ENCODE measurements around the gene MVB12B.
A peak's percentile ranks its signal among the peaks of the same experiment; 100 is the strongest.

MVB12B gene

DNA sequence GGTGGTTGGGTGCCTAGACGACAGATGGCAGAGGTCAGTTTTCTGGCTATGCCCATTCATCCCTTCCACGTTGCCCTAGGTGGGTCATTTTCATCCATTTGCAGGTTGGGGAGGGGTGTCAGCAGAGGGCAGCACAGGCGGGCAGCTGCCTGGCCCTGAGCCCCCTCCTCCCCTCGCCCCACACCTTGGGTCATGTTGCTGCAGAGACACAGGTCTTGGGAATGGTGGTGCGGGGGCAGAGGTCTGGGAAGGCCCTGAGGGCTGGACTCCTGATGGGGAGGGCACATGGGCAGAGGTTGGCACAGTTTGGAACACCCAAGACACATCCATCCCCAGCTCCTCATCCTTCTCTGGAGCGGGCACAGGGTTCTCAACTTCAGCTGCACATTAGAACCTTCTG lies 183.9 kb downstream of the MVB12B start:
- DNase-seq = no peak
- no peaks in the 10 kb centered on the region for H3K9me3 ChIP-seq (ENCODE audit: insufficient read depth, low read depth, low read length)
- H3K18ac ChIP-seq (ENCODE audit: low read length) = no peak overlapping the region
- H2AK5ac ChIP-seq (ENCODE audit: low read length) = no peak overlapping the region
- H3K79me1 ChIP-seq (ENCODE audit: low read length) = peaks cover 24% of the 10 kb centered on the region
- WGBS (ENCODE audit: extremely low coverage, insufficient coverage, insufficient read length) = no CpG with 5 or more reads among the region's 6 CpGs
- no peak overlapping the region for H2AFZ ChIP-seq (ENCODE audit: insufficient read depth, low read length, poor library complexity)
- no peak overlapping the region for H2BK12ac ChIP-seq (ENCODE audit: low read length)
- H4K91ac ChIP-seq (ENCODE audit: low read depth, low read length) = no peak overlapping the region
- H4K12ac ChIP-seq (ENCODE audit: low read depth, low read length) = no peak overlapping the region
- H3K23ac ChIP-seq (ENCODE audit: low read length) = no peak overlapping the region
- H3K4me3 ChIP-seq (ENCODE audit: low read depth, low read length) = no peak overlapping the region
- H3K14ac ChIP-seq (ENCODE audit: low read length) = no peak overlapping the region
- H4K8ac ChIP-seq (ENCODE audit: low read depth, low read length) = no peak overlapping the region
- no peak overlapping the region for H3K4me2 ChIP-seq (ENCODE audit: low read length)
- H3K9ac ChIP-seq (ENCODE audit: low read length) = no peak overlapping the region
- peaks cover 3% of the 10 kb centered on the region for H3K79me2 ChIP-seq (ENCODE audit: control insufficient read depth, insufficient read depth, low read length, poor library complexity)
- no peaks in the 10 kb centered on the region for H3K27me3 ChIP-seq (ENCODE audit: insufficient read depth, low read length)
- no peak overlapping the region for H3K27ac ChIP-seq (ENCODE audit: low read depth, low read length)
- no peak overlapping the region for H3K4ac ChIP-seq (ENCODE audit: low read depth, low read length)
- no peak overlapping the region for H2BK5ac ChIP-seq (ENCODE audit: low read depth, low read length, poor library complexity)
- H3K36me3 ChIP-seq (ENCODE audit: control insufficient read depth in 1 of 2, insufficient read depth in 2 of 2, low read length in 2 of 2) = no peaks in the 10 kb centered on the region
- H3K4me1 ChIP-seq (ENCODE audit: control insufficient read depth in 1 of 2, insufficient read depth in 2 of 2, low read length in 2 of 2) = peaks cover 29 to 41% of the 10 kb centered on the region in 2 experiments
- H2BK120ac ChIP-seq (ENCODE audit: insufficient read depth, low read length, poor library complexity) = no peak overlapping the region

DNA sequence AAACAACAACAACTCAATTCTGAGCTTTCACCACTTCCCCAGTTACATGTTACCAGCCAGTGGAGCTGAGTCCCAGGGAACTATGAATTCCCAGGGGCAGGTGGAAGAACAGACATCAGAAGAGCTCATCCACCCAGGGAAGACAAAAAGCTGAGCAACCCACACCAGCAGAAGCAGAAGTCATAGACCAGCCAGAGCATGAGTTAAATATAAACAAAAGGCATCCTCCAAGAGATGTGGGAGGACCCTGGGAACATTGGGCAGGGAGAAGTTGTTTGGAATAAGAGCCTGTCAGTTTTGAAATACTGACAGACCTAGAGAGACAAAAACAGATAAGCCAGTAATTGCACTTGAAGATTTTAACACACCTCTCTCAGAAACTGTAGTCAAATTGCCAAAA lies 184.8 kb downstream of the MVB12B start:
- Histone ChIP-seq H3K79me2 (ENCODE audit: control insufficient read depth, insufficient read depth, low read length, poor library complexity) (peaks cover 3% of the 10 kb centered on the region), H2AFZ (ENCODE audit: insufficient read depth, low read length, poor library complexity) (no peak overlapping the region), H3K4me1 (ENCODE audit: control insufficient read depth in 1 of 2, insufficient read depth in 2 of 2, low read length in 2 of 2) (peaks cover 34 to 45% of the 10 kb centered on the region in 2 experiments), H3K23ac (ENCODE audit: low read length) (no peak overlapping the region), H4K12ac (ENCODE audit: low read depth, low read length) (no peak overlapping the region), H3K79me1 (ENCODE audit: low read length) (peaks cover 30% of the 10 kb centered on the region), H3K9me3 (ENCODE audit: insufficient read depth, low read depth, low read length) (no peaks in the 10 kb centered on the region), H3K9ac (ENCODE audit: low read length) (no peak overlapping the region), H2BK5ac (ENCODE audit: low read depth, low read length, poor library complexity) (no peak overlapping the region), H3K27me3 (ENCODE audit: insufficient read depth, low read length) (no peaks in the 10 kb centered on the region), H4K8ac (ENCODE audit: low read depth, low read length) (no peak overlapping the region), H2BK120ac (ENCODE audit: insufficient read depth, low read length, poor library complexity) (no peak overlapping the region), H3K4me2 (ENCODE audit: low read length) (no peak overlapping the region), H2AK5ac (ENCODE audit: low read length) (no peak overlapping the region), H3K27ac (ENCODE audit: low read depth, low read length) (no peak overlapping the region), H3K18ac (ENCODE audit: low read length) (no peak overlapping the region), H2BK12ac (ENCODE audit: low read length) (no peak overlapping the region), H3K4me3 (ENCODE audit: low read depth, low read length) (no peak overlapping the region), H4K91ac (ENCODE audit: low read depth, low read length) (no peak overlapping the region), H3K14ac (ENCODE audit: low read length) (no peak overlapping the region), H3K36me3 (ENCODE audit: control insufficient read depth in 1 of 2, insufficient read depth in 2 of 2, low read length in 2 of 2) (no peaks in the 10 kb centered on the region), H3K4ac (ENCODE audit: low read depth, low read length) (no peak overlapping the region)
- DNase-seq = no peak

DNA sequence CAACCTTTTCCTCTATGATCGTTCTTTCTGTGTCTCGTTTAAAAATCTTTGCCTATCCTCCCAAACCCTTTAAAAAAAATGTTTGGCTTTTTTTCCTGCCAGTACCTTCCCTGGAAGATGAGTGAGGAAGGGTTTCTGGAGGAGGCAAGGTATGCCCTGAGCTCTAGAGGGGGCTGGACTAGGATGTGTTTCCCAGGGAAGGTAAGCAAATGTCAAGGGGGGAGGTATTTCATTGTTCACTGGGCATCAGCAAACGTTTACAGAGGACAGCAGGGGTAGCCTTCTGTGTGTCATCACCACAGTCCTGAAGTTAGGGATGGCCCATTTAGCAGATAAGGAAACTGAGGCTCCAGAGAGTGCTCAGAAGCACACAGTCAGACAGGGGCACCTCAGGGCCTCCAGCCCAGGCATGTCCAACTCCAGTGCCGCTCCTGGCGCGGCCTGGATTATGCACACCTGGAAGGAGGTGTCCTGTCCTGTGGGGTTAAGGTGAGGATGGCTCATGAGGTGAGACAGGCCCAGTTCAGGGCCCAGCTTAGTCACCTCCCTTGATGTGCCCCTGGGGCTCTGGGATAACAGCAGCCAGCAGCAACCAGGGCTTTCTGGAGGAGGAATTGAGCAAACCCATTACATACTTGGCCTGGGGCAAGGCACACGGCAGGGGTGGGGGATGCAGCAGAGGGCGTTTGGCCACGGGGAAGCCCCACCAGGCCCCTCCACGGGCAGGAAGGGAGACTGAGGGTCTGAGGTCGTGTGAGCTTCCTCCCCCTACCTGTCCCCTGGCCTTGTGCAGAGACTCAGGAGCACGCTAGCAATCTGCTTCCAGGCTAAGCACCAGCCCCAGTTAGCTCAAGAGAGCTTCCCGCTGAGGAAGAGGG lies 186.8 kb downstream of the MVB12B start:
- Histone ChIP-seq H3K14ac (ENCODE audit: low read length) (peak overlapping the region; percentile 90), H2BK5ac (ENCODE audit: low read depth, low read length, poor library complexity) (peak overlapping the region; percentile 92), H3K9me3 (ENCODE audit: insufficient read depth, low read depth, low read length) (no peaks in the 10 kb centered on the region), H4K12ac (ENCODE audit: low read depth, low read length) (peak overlapping the region; percentile 75), H3K23ac (ENCODE audit: low read length) (no peak overlapping the region), H2AK5ac (ENCODE audit: low read length) (peak overlapping the region; percentile 91), H2BK120ac (ENCODE audit: insufficient read depth, low read length, poor library complexity) (peak overlapping the region; percentile 92), H3K4me3 (ENCODE audit: low read depth, low read length) (no peak overlapping the region), H3K79me1 (ENCODE audit: low read length) (peaks cover 27% of the 10 kb centered on the region), H3K4me1 (ENCODE audit: control insufficient read depth in 1 of 2, insufficient read depth in 2 of 2, low read length in 2 of 2) (peaks cover 26 to 32% of the 10 kb centered on the region in 2 experiments), H4K8ac (ENCODE audit: low read depth, low read length) (peak overlapping the region; percentile 94), H3K79me2 (ENCODE audit: control insufficient read depth, insufficient read depth, low read length, poor library complexity) (peaks cover 3% of the 10 kb centered on the region), H3K27me3 (ENCODE audit: insufficient read depth, low read length) (no peaks in the 10 kb centered on the region), H2BK12ac (ENCODE audit: low read length) (peak overlapping the region; percentile 91), H3K9ac (ENCODE audit: low read length) (no peak overlapping the region), H2AFZ (ENCODE audit: insufficient read depth, low read length, poor library complexity) (peak overlapping the region; percentile 52), H3K27ac (ENCODE audit: low read depth, low read length) (peak overlapping the region; percentile 94), H3K36me3 (ENCODE audit: control insufficient read depth in 1 of 2, insufficient read depth in 2 of 2, low read length in 2 of 2) (no peaks in the 10 kb centered on the region), H3K4me2 (ENCODE audit: low read length) (peak overlapping the region; percentile 31), H3K4ac (ENCODE audit: low read depth, low read length) (peak overlapping the region; percentile 84), H3K18ac (ENCODE audit: low read length) (peak overlapping the region; percentile 89), H4K91ac (ENCODE audit: low read depth, low read length) (peak overlapping the region; percentile 98)
- no CpG with 5 or more reads among the region's 13 CpGs for WGBS (ENCODE audit: extremely low coverage, insufficient coverage, insufficient read length)
- DNase-seq = peak; percentile 90 to 91

DNA sequence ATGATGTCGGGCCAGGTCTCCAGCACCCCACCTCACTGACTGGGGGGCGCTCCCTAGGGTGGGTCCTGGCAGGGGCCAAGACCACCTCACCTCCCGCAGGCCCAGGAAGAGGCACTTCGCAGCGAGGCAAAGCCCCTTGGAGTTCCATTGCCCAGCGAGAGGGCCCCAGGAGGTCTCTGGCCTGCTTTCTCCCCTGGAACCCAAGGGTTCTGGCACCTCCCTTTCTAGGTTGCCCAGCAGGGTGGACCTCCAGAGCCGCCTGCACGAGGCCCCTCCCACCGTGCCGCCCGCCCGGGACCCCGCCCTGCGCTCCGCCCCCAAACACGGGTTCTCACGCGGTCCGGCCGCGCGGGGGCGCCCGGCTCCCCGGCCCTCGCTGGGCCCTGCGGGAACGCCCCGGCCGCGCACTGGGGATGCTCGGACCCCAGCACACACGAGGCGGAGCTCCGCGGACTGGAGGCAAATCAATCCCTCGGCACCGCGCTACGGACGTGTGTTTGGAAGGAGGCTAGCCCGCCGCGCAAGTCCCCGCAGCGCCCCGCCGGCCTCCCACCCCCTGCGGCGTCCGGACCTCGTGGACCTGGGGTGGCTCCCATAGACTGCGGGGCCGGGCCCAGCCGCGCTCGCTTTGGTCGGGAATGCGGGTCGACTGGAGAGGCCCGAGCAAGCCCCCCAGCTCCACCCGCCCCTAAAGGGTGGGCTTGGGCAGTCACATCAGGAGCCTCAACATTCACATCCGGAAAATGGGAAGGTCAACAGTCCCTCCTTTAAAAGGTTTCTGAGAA lies 187.6 kb downstream of the MVB12B start:
- H3K27me3 ChIP-seq (ENCODE audit: insufficient read depth, low read length) = no peaks in the 10 kb centered on the region
- peak overlapping the region; percentile 47 for H3K4me2 ChIP-seq (ENCODE audit: low read length)
- peaks cover 3% of the 10 kb centered on the region for H3K79me2 ChIP-seq (ENCODE audit: control insufficient read depth, insufficient read depth, low read length, poor library complexity)
- no peaks in the 10 kb centered on the region for H3K36me3 ChIP-seq (ENCODE audit: control insufficient read depth in 1 of 2, insufficient read depth in 2 of 2, low read length in 2 of 2)
- H3K4me1 ChIP-seq (ENCODE audit: control insufficient read depth in 1 of 2, insufficient read depth in 2 of 2, low read length in 2 of 2) = peaks cover 26 to 32% of the 10 kb centered on the region in 2 experiments
- H3K79me1 ChIP-seq (ENCODE audit: low read length) = peaks cover 27% of the 10 kb centered on the region
- H3K4ac ChIP-seq (ENCODE audit: low read depth, low read length) = peak overlapping the region; percentile 84
- peak overlapping the region; percentile 89 for H3K18ac ChIP-seq (ENCODE audit: low read length)
- H3K9me3 ChIP-seq (ENCODE audit: insufficient read depth, low read depth, low read length) = no peaks in the 10 kb centered on the region
- peak overlapping the region; percentile 98 for H4K91ac ChIP-seq (ENCODE audit: low read depth, low read length)
- peak overlapping the region; percentile 91 for H2BK12ac ChIP-seq (ENCODE audit: low read length)
- H3K14ac ChIP-seq (ENCODE audit: low read length) = peak overlapping the region; percentile 90
- WGBS (ENCODE audit: extremely low coverage, insufficient coverage, insufficient read length) = no CpG with 5 or more reads among the region's 63 CpGs
- peak overlapping the region; percentile 94 for H4K8ac ChIP-seq (ENCODE audit: low read depth, low read length)
- peak overlapping the region; percentile 52 for H2AFZ ChIP-seq (ENCODE audit: insufficient read depth, low read length, poor library complexity)
- no peak overlapping the region for H3K9ac ChIP-seq (ENCODE audit: low read length)
- peak overlapping the region; percentile 91 for H2AK5ac ChIP-seq (ENCODE audit: low read length)
- peak; percentile 17 to 49 for DNase-seq
- H3K23ac ChIP-seq (ENCODE audit: low read length) = no peak overlapping the region
- peak overlapping the region; percentile 94 for H3K27ac ChIP-seq (ENCODE audit: low read depth, low read length)
- peak overlapping the region; percentile 75 for H4K12ac ChIP-seq (ENCODE audit: low read depth, low read length)
- peak overlapping the region; percentile 92 for H2BK5ac ChIP-seq (ENCODE audit: low read depth, low read length, poor library complexity)
- H3K4me3 ChIP-seq (ENCODE audit: low read depth, low read length) = no peak overlapping the region
- H2BK120ac ChIP-seq (ENCODE audit: insufficient read depth, low read length, poor library complexity) = peak overlapping the region; percentile 92
